HepG2 (cell line): ENCODE measurements around the gene DPH5. TPM values are rescaled to one million over a fixed set of nuclear protein-coding genes. Genes with fewer than 3 reads are reported as not detected.
A peak's percentile ranks its signal among the peaks of the same experiment; 100 is the strongest.

ENCODE experiments used
- ATAC-seq: fragments of 200-7000 bp; cut with Tn5 transposase; 3 replicates; pipeline ENCODE4 v1.9.1; 2020; ENCODE audit warnings: mild to moderate bottlenecking, moderate library complexity
- BruUV-seq: library from RNA; stranded (reverse); fragments of 400-500 nt; replicated peaks from 2 replicates; lab custom pipeline; 2021; lab: Mats Ljungman, UMichigan
- CTCF ChIA-PET: fragments of 300-600 bp; formaldehyde crosslinking; extraction: SDS; loops from one replicate; lab custom pipeline; 2021; ENCODE audit warnings: low total read pairs, inconsistent platforms, low intra/inter-chr PET ratio; lab: Yijun Ruan, JAX
- POLR2A ChIA-PET: fragments of 350-600 bp; sonication (Branson Sonifier 250); formaldehyde crosslinking; loops from one replicate; lab custom pipeline; 2020; ENCODE audit warnings: antibody characterized with exemption, inconsistent platforms; lab: Yijun Ruan, JAX
- DNase-seq: peaks from one replicate; pipeline ENCODE4 v3.0.0-alpha.2; 2015; ENCODE audit warnings: low spot score
- FAIRE-seq: peaks from 3 replicates; lab custom pipeline; 2011; peaks lifted over from hg19 to GRCh38; lab: Jason Lieb, UNC
- H2AFZ ChIP-seq: one replicate; pipeline ENCODE4 v1.6.1; 2011; ENCODE audit warnings: low read length, inconsistent platforms
- H3K27ac ChIP-seq: fragments of 300-600 bp; 3 replicates; pipeline ENCODE4 v1.8.0; 2011; ENCODE audit warnings: mixed run types, mild to moderate bottlenecking, mixed read lengths, low read length, inconsistent platforms; ENCODE audit not compliant: insufficient read depth; ENCODE audit errors: extremely low read length
- H3K27me3 ChIP-seq, 2 experiments: fragments of 200-600 bp in 1 of 2; 2 replicates in 1 of 2; 3 replicates in 1 of 2; pipeline versions ENCODE4 v1.6.0 to v1.8.0; 2011; ENCODE audit warnings: low read length in 2 of 2, mild to moderate bottlenecking in 2 of 2, moderate library complexity in 2 of 2, inconsistent platforms in 1 of 2; ENCODE audit not compliant: insufficient read depth in 2 of 2, control insufficient read depth in 1 of 2
- H3K36me3 ChIP-seq, 2 experiments: fragments of 200-600 bp in 1 of 2; replicated peaks in 1 of 2; 2 replicates in 1 of 2; 3 replicates in 1 of 2; pipeline versions ENCODE4 v1.5.1 to v1.8.0; 2011; ENCODE audit warnings: low read length in 2 of 2, inconsistent platforms in 1 of 2; ENCODE audit not compliant: insufficient read depth in 2 of 2, control insufficient read depth in 1 of 2
- H3K4me1 ChIP-seq: 2 replicates; pipeline ENCODE4 v1.5.1; 2012; ENCODE audit warnings: low read length, inconsistent platforms; ENCODE audit not compliant: insufficient read depth
- H3K4me2 ChIP-seq: 2 replicates; pipeline ENCODE4 v1.6.0; 2011; ENCODE audit warnings: low read depth, low read length, inconsistent platforms
- H3K4me3 ChIP-seq, 3 experiments: fragments of 200-600 bp in 1 of 3; sonication (generic), shearing (Covaris generic) in 1 of 3; replicated peaks in 1 of 3; 2 replicates each; pipeline ENCODE4 v1.5.1; 2011 to 2016; ENCODE audit warnings: low read length in 3 of 3, inconsistent platforms in 2 of 3, low read depth in 2 of 3, mild to moderate bottlenecking in 2 of 3, control low read depth in 1 of 3, mixed read lengths in 1 of 3; ENCODE audit not compliant: insufficient read depth in 1 of 3
- H3K79me2 ChIP-seq: one replicate; pipeline ENCODE4 v1.6.1; 2011; ENCODE audit warnings: low read length, inconsistent platforms; ENCODE audit not compliant: insufficient read depth
- H3K9ac ChIP-seq: 2 replicates; pipeline ENCODE4 v1.6.0; 2011; ENCODE audit warnings: mild to moderate bottlenecking, low read depth, low read length, inconsistent platforms; ENCODE audit not compliant: insufficient read depth
- H3K9me3 ChIP-seq: 2 replicates; pipeline ENCODE4 v1.5.1; 2012; ENCODE audit warnings: mild to moderate bottlenecking, low read length
- H4K20me1 ChIP-seq: 2 replicates; pipeline ENCODE4 v1.6.0; 2011; ENCODE audit warnings: inconsistent platforms, mild to moderate bottlenecking, low read length, moderate library complexity; ENCODE audit not compliant: insufficient read depth
- CEBPB ChIP-seq: IDR thresholded peaks from 2 replicates; pipeline ENCODE4 v1.6.1; 2011; ENCODE audit warnings: low read depth, low read length, improper control_type of control experiment, borderline replicate concordance
- KDM2A ChIP-seq: sonication (generic); formaldehyde crosslinking; IDR thresholded peaks from 2 replicates; pipeline ENCODE4 v1.4.0; 2020; ENCODE audit warnings: low read depth, missing genetic modification reagents, borderline replicate concordance
- MLLT10 ChIP-seq: sonication (generic); formaldehyde crosslinking; IDR thresholded peaks from 2 replicates; pipeline ENCODE4 v1.4.0; 2020; ENCODE audit warnings: missing genetic modification reagents
- SMARCE1 ChIP-seq: fragments of 450-650 bp; IDR thresholded peaks from 2 replicates; pipeline ENCODE4 v1.6.1; 2017; ENCODE audit warnings: borderline replicate concordance
- TCF7 ChIP-seq: sonication (generic); IDR thresholded peaks from 2 replicates; pipeline ENCODE4 v1.6.1; 2016; ENCODE audit warnings: antibody characterized with exemption, low read depth
- ZFP1 ChIP-seq: IDR thresholded peaks from 2 replicates; pipeline ENCODE4 v1.6.1; 2016
- ZNF138 ChIP-seq: sonication (generic); formaldehyde crosslinking; IDR thresholded peaks from 2 replicates; pipeline ENCODE4 v1.5.0; 2020; ENCODE audit warnings: mild to moderate bottlenecking, low read depth, missing genetic modification reagents
- ZNF160 ChIP-seq: sonication (generic); formaldehyde crosslinking; IDR thresholded peaks from 2 replicates; pipeline ENCODE4 v1.8.0; 2022; ENCODE audit warnings: mild to moderate bottlenecking, inconsistent platforms, missing genetic modification reagents
- ZNF253 ChIP-seq: sonication (generic); formaldehyde crosslinking; IDR thresholded peaks from 2 replicates; pipeline ENCODE4 v1.8.0; 2022; ENCODE audit warnings: mild to moderate bottlenecking, missing genetic modification reagents, borderline replicate concordance
- ZNF3 ChIP-seq: IDR thresholded peaks from 2 replicates; pipeline ENCODE4 v1.7.0; 2017; ENCODE audit warnings: inconsistent platforms
- ZNF33B ChIP-seq: sonication (generic); formaldehyde crosslinking; IDR thresholded peaks from 2 replicates; pipeline ENCODE4 v1.5.1; 2020; ENCODE audit warnings: mild to moderate bottlenecking, missing genetic modification reagents
- ZNF382 ChIP-seq: sonication (generic); formaldehyde crosslinking; IDR thresholded peaks from 2 replicates; pipeline ENCODE4 v1.5.0; 2020; ENCODE audit warnings: missing genetic modification reagents, mild to moderate bottlenecking, borderline replicate concordance
- ZNF558 ChIP-seq: sonication (generic); formaldehyde crosslinking; IDR thresholded peaks from 2 replicates; pipeline ENCODE4 v1.9.0; 2022; ENCODE audit warnings: mild to moderate bottlenecking, missing genetic modification reagents, borderline replicate concordance
- WGBS: methylation state at CpG from one replicate; pipeline ENCODE4 v1.1.6; 2017; ENCODE audit warnings: low lambda C conversion rate; 5-methylcytosine and 5-hydroxymethylcytosine counted together
- in situ Hi-C: cut with HindIII; loops from 2 replicates; pipeline ENCODE4 v1.10.0; 2017; ENCODE audit warnings: low pct_unique_long_range_greater_than_20kb; ENCODE audit not compliant: extremely low pct_ligation_motif_present
- intact Hi-C: fragments of 100-400 bp; cut with micrococcal nuclease; formaldehyde crosslinking; loops from one replicate; pipeline ENCODE4 v1.10.0; 2022; ENCODE audit not compliant: unreplicated experiment
- polyA plus RNA-seq, 8 experiments: library from polyadenylated mRNA; depleted of rRNA in 3 of 8; stranded (reverse) in 7 of 8; unstranded in 1 of 8; fragments of >200 nt; fragmentation: Illumina TruSeq in 4 of 8; extraction: Trizol in 4 of 8; gene quantifications; 2 replicates each; pipeline versions ENCODE4 v1.2.1 to v1.2.3, GENCODE V29; 2011 to 2016; ENCODE audit warnings: low read depth in 4 of 8, missing spikeins in 1 of 8, mixed read lengths in 1 of 8; ENCODE audit not compliant: insufficient read depth in 1 of 8
- total RNA-seq, 5 experiments: library from RNA; depleted of rRNA; stranded (reverse); fragments of >200 nt; fragmentation: Illumina TruSeq; extraction: Trizol; gene quantifications; 2 replicates each; pipeline ENCODE4 v1.2.3, GENCODE V29; 2016; ENCODE audit warnings: low read depth in 1 of 5
- TF ChIP-seq, protein P1 (sequence below): IDR thresholded peaks from 2 replicates; pipeline ENCODE4 v1.6.1; 2018; ENCODE audit warnings: missing genetic modification reagents, mild to moderate bottlenecking, missing compliant biosample characterization
- TF ChIP-seq, protein P2 (sequence below), 2 experiments: fragments of 450-650 bp in 1 of 2; sonication (generic) in 1 of 2; formaldehyde crosslinking; IDR thresholded peaks; 2 replicates each; pipeline versions ENCODE4 v1.5.0 to v1.8.0; 2020 to 2022; ENCODE audit warnings: mild to moderate bottlenecking in 1 of 2, missing genetic modification reagents in 1 of 2

Gene DPH5
- total and polyA plus RNA-seq, 2 of the 13 experiments (the other 11 are each of a cell fraction or from before 2014, with no cell fraction given): 53.2 to 79.6 TPM

DNA sequence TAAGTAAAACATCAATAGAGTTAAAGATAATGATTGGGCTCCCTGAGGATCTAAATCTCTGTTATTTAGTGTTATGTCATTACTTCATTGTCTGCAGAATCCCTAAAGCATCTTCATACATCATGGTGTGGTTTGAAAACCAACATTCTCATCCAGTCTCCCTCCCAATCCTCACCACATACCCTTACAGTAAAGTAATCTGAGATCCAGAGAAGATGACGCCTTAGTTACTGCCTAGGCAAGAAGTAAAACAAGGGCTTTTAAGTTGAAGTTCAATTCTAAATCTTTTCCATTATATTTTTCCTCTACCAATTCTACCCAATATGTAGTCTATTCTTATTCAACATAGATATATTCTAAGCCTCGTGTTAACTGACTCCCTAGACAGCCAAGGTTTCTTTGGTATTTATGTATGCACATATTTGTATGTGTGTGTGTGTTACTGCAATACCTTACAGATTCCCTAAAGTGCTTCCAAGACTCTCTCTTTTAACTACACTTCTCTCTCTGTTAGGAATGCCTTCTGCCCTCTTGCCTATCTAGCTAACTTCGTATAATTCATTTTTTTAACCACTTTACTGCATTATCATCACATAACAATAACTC is 17.3 kb downstream of the DPH5 start:
- in situ Hi-C loops: no loop called here
- no peak overlapping the region for H3K4me3 ChIP-seq
- peaks cover 6% of the 10 kb centered on the region; the same call in 1 of the 2 replicates for H4K20me1 ChIP-seq
- no TSS peak for BruUV-seq
- no peak overlapping the region for H3K27ac ChIP-seq
- intact Hi-C loops: loop anchor here (10.0 kb wide), 1 partner anchor 126 kb away; no protein-coding TSS in a partner anchor
- POLR2A ChIA-PET: no interaction called here
- ATAC-seq (no peak), FAIRE-seq (no peak), DNase-seq (no peak)
- no peak overlapping the region for H3K4me2 ChIP-seq
- no peak overlapping the region for H2AFZ ChIP-seq
- no peak overlapping the region for H3K9ac ChIP-seq
- 93% methylated on average over 3 of the region's 3 CpGs for WGBS
- H3K36me3 ChIP-seq: peaks cover 0 to 10% of the 10 kb centered on the region in 2 experiments; a peak in 2 of 5 replicates
- TF ChIP-seq MLLT10 (CRISPR knock-in tag) (no peak), ZNF3 (CRISPR knock-in tag) (no peak), ZNF558 (no peak), ZFP1 (CRISPR knock-in tag) (no peak), ZNF160 (CRISPR knock-in tag) (no peak), ZNF382 (CRISPR knock-in tag) (no peak), SMARCE1 (no peak), ZNF138 (CRISPR knock-in tag) (no peak), ZNF33B (CRISPR knock-in tag) (no peak)
- no peaks in the 10 kb centered on the region for H3K79me2 ChIP-seq
- peaks cover 41% of the 10 kb centered on the region for H3K4me1 ChIP-seq
- no peaks in the 10 kb centered on the region for H3K27me3 ChIP-seq
- H3K9me3 ChIP-seq: no peaks in the 10 kb centered on the region
- CTCF ChIA-PET: no interaction called here

DNA sequence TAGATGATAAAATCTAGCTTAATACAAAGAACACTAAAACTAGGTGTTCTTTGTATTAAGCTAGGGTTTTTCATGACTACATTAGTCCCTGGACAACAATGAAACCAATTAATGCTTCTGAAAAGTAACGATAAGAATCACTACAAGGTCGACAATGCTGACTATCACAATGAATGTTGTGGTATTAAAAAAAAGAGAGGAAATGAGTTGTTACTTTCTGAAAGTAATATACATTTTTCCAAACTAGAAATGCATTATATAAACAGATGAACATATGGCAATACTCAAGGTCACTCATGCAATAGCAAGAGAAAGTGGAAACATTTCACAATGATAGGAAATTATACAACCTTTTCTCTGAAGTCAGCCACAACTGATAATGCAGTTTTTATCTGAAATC is 19.0 kb downstream of the DPH5 start:
- POLR2A ChIA-PET: no interaction called here
- FAIRE-seq: no peak
- Histone ChIP-seq H3K4me1 (peaks cover 50% of the 10 kb centered on the region), H3K9ac (no peak overlapping the region), H2AFZ (no peak overlapping the region), H3K79me2 (no peaks in the 10 kb centered on the region), H3K27ac (no peak overlapping the region), H3K27me3 (no peaks in the 10 kb centered on the region), H3K4me3 (no peak overlapping the region), H3K36me3 (no peaks in the 10 kb centered on the region), H3K9me3 (no peaks in the 10 kb centered on the region), H4K20me1 (peaks cover 6% of the 10 kb centered on the region; the same call in 1 of the 2 replicates), H3K4me2 (no peak overlapping the region)
- no TSS peak for BruUV-seq
- ATAC-seq: no peak
- CTCF ChIA-PET: no interaction called here
- intact Hi-C loops (loop anchor here (10.0 kb wide), 1 partner anchor 128 kb away; no protein-coding TSS in a partner anchor), in situ Hi-C loops (no loop called here)
- peak; percentile 32 for DNase-seq
- WGBS: 93% methylated on average over 2 of the region's 2 CpGs
- TF ChIP-seq, protein P1, sequence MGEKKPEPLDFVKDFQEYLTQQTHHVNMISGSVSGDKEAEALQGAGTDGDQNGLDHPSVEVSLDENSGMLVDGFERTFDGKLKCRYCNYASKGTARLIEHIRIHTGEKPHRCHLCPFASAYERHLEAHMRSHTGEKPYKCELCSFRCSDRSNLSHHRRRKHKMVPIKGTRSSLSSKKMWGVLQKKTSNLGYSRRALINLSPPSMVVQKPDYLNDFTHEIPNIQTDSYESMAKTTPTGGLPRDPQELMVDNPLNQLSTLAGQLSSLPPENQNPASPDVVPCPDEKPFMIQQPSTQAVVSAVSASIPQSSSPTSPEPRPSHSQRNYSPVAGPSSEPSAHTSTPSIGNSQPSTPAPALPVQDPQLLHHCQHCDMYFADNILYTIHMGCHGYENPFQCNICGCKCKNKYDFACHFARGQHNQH (CRISPR knock-in tag): no peak
- TF ChIP-seq CEBPB (peak; percentile 82), KDM2A (CRISPR knock-in tag) (no peak), ZNF253 (CRISPR knock-in tag) (no peak), TCF7 (no peak)
- TF ChIP-seq, protein P2, sequence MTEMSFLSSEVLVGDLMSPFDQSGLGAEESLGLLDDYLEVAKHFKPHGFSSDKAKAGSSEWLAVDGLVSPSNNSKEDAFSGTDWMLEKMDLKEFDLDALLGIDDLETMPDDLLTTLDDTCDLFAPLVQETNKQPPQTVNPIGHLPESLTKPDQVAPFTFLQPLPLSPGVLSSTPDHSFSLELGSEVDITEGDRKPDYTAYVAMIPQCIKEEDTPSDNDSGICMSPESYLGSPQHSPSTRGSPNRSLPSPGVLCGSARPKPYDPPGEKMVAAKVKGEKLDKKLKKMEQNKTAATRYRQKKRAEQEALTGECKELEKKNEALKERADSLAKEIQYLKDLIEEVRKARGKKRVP (CRISPR knock-in tag; IDR thresholded peaks at IDR 0.05): peak in 1 of 2 experiments; percentile 51; a peak in 1 of 4 replicates
